Measurements from ENCODE around the gene CDHR1.

Gene CDHR1

GRCh38 chr10:84269162-84269561 is 74.8 kb downstream of the CDHR1 start:
- no peak for TF ChIP-seq TAF1 (IDR thresholded peaks at IDR 0.05; ENCODE audit: borderline replicate concordance, insufficient read depth, low read length)
- TF ChIP-seq POLR2AphosphoS5 (IDR thresholded peaks at IDR 0.05; ENCODE audit: low read depth, low read length): no peak
- TF ChIP-seq SIN3A (IDR thresholded peaks at IDR 0.05; ENCODE audit: borderline replicate concordance, insufficient read depth, low read length): no peak
- no peak for TF ChIP-seq REST (IDR thresholded peaks at IDR 0.05; ENCODE audit: insufficient read depth in 1 of 2, low read depth in 2 of 2, low read length in 2 of 2)
- no peak for TF ChIP-seq FOXP2 (optimal IDR thresholded peaks at IDR 0.05; ENCODE audit: borderline replicate concordance, extremely low read depth, extremely low read length, insufficient read depth)

Data from PFSK-1 (cell line).